ENCODE measurements around the gene FOXA3. TPM values are rescaled to one million over a fixed set of nuclear protein-coding genes. Genes with fewer than 3 reads are reported as not detected.

FOXA3 gene
- total and polyA plus RNA-seq, 8 donors = 7.6 to 65.8 (median 18.9) TPM

DNA sequence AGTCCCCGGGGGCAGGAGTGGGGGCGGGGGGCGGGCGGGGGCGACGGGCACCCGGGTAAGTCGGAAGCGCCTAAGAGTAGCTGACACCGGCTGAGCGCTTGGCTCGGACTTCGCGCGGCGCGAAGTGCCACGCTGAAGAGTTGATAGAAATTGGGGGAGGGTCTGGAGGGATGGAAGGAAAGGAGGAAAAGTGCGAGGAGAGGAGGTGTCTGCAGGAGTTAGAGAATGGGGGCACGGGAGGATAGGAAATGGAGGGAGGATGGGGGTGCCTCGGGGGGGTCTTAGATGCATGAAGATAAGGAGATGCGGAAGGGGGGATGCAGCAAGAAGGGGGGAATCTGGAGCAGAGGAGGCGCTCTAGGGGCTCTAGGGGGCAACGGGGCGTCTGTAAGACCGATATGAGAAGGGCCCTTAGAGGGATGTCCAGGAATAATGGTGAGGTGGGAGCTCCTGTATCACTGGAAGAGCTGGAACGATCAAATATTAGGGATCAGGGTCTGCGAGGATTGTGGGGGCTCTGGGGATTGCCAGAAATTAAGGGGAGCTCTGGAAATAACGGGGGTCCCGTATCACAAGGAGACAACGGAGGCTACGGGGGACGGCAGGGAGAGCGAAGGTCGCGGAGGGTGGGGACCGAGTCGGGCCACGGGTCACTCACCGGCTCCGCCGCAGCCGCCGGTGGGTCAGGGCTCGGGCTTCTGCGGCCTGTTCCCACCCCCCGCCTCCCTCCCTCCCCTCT, 38.0 kb downstream of the FOXA3 start, which contains the start of gene MYPOP:
MYPOP (minus strand) TSS at position 702 of the 739 bp plus-strand sequence. CDS start 840 bp downstream, outside the sequence.
- DNase-seq = peak in 1 of 2 donors; percentile 51
- peak within 1 kb of the TSS; percentile 76 to 85 (median 80) for H3K27ac ChIP-seq
- intact Hi-C loops (cut with DNase I; ENCODE audit: low total_unique reads) = no loop called here
- no peaks in the 10 kb centered on the region for H3K9me3 ChIP-seq
- WGBS, 5 donors = 0 to 2% (median 1%) methylated on average over 29 to 47 of the region's 47 CpGs
- H3K27me3 ChIP-seq = no peaks in the 10 kb centered on the region
- TF ChIP-seq EP300 (IDR thresholded peaks at IDR 0.05) (no peak), CTCF (IDR thresholded peaks at IDR 0.05) (no peak), POLR2AphosphoS5 (IDR thresholded peaks at IDR 0.05) (no peak), POLR2A (IDR thresholded peaks at IDR 0.05) (no peak)
- H3K4me3 ChIP-seq = peak within 1 kb of the TSS; percentile 73 to 90 (median 84)
- H3K4me1 ChIP-seq = peaks cover 19 to 33% (median 30%) of the 10 kb centered on the region in 4 donors
- peaks cover 23 to 28% (median 27%) of the 10 kb centered on the region in 4 donors for H3K36me3 ChIP-seq

DNA sequence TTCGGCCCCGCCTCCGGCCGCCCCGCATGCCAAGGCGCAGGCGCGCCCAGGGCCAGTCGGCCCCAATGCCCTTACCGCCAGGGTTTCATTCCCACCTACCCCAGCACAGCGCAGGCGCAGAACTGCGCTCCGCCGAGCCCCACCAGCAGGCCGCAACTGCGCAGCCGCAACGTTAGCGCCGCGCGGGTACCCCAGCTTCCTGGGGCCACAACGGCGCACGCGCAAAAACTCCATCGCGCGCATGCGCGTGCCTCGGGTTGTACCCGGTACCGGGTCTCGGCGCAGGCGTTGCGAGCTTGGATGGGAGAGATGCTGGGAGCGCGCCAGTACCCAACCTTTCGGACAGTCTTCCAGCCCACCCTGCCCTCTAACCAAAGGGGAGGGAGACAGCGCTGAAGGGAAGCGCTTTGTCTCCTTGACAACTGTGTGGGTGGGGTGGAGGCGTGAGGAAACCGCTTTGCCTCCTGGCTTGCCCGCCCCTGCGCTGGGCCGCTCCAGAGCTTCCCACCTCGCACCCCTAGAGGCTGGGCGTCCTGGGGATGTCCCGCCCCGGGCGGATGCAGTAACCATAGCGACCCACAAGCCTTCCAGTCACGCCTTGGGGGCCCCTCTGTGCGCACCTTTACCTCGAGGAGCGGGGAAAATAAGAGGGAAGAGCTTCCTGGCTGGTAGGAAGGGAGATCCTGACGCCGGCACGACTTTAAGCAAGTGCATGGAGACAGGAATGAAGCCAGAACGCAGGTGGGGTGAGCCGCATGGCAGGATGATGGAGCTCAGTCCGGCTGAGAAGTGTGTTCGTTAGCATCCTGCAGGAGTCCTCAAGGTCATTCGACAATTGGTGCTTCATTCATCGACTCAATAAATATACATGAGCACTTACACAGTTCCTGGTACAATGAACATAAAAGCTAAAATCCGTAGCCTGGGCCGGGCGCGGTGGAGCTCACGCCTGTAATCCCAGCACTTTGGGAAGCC, 38.8 kb downstream of the FOXA3 start:
- H3K27ac ChIP-seq = peak overlapping the region; percentile 76 to 85 (median 80)
- H3K9me3 ChIP-seq = no peaks in the 10 kb centered on the region
- intact Hi-C loops (cut with DNase I; ENCODE audit: low total_unique reads) = no loop called here
- H3K27me3 ChIP-seq = no peaks in the 10 kb centered on the region
- H3K4me1 ChIP-seq = peaks cover 19 to 33% (median 30%) of the 10 kb centered on the region in 4 donors
- peak; percentile 99 to 100 for DNase-seq
- TF ChIP-seq EP300 (IDR thresholded peaks at IDR 0.05) = no peak
- peak in 1 of 7 experiments; percentile 27 for TF ChIP-seq CTCF (IDR thresholded peaks at IDR 0.05)
- TF ChIP-seq POLR2A (IDR thresholded peaks at IDR 0.05) = no peak
- peak; percentile 79 to 91 (median 85) for TF ChIP-seq POLR2AphosphoS5 (IDR thresholded peaks at IDR 0.05)
- H3K4me3 ChIP-seq = peak overlapping the region; percentile 73 to 90 (median 84)
- WGBS, 5 donors = 1 to 4% (median 2%) methylated on average over 33 to 73 of the region's 73 CpGs
- peaks cover 14 to 19% (median 19%) of the 10 kb centered on the region in 4 donors for H3K36me3 ChIP-seq

DNA sequence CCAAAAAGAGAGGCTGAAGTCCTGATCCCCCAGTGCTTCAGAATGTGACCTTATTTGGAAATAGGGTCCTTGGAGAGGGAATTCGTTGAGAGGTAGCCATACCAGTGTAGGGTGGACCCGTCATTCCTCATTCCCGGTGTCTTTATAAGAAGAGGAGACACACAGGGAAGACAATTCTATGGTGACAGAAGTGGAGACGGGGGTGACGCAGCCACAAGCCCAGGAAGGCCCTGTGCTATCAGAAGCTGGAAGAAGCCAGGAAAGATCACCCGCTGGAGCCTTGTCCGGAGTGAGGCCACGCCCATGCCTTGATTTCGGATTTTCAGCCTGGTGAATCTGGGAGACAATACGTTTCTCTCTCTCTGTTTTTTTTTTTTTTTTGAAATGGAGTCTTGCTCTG, 40.9 kb downstream of the FOXA3 start:
- Histone ChIP-seq H3K4me3 (no peak overlapping the region), H3K27ac (no peak overlapping the region), H3K27me3 (no peaks in the 10 kb centered on the region), H3K36me3 (no peaks in the 10 kb centered on the region), H3K4me1 (peaks cover 19 to 31% (median 28%) of the 10 kb centered on the region in 4 donors), H3K9me3 (no peaks in the 10 kb centered on the region)
- TF ChIP-seq POLR2AphosphoS5 (IDR thresholded peaks at IDR 0.05) (no peak), EP300 (IDR thresholded peaks at IDR 0.05) (no peak), CTCF (IDR thresholded peaks at IDR 0.05) (no peak), POLR2A (IDR thresholded peaks at IDR 0.05) (no peak)
- DNase-seq = no peak
- intact Hi-C loops (cut with DNase I; ENCODE audit: low total_unique reads) = no loop called here
- WGBS, 5 donors = 72 to 82% (median 80%) methylated on average over 10 of the region's 10 CpGs

- intact Hi-C loops (cut with DNase I; ENCODE audit: low total_unique reads) = no loop called here
- Histone ChIP-seq H3K27me3 (peaks cover 0 to 4% (median 0%) of the 10 kb centered on the region in 3 donors), H3K4me3 (no peak overlapping the region), H3K36me3 (no peaks in the 10 kb centered on the region), H3K27ac (no peak overlapping the region), H3K9me3 (no peaks in the 10 kb centered on the region), H3K4me1 (peaks cover 11 to 22% (median 16%) of the 10 kb centered on the region in 4 donors)
- no peak for DNase-seq
- TF ChIP-seq EP300 (IDR thresholded peaks at IDR 0.05) (no peak), POLR2A (IDR thresholded peaks at IDR 0.05) (no peak), CTCF (IDR thresholded peaks at IDR 0.05) (no peak), POLR2AphosphoS5 (IDR thresholded peaks at IDR 0.05) (no peak)
- 82 to 91% (median 89%) methylated on average over 3 of the region's 3 CpGs for WGBS, 5 donors
Measured at GRCh38 chr19:45906221-45906620, 42.1 kb downstream of the FOXA3 start.
